ENCODE results near the gene EEF1AKMT3.
A peak's percentile ranks its signal among the peaks of the same experiment; 100 is the strongest.
"Not testable (repeated sequence)": the region's sequence is repeated elsewhere in the genome, so short reads cannot be mapped to it uniquely, and the experiment has no call there.

The EEF1AKMT3 gene

DNA sequence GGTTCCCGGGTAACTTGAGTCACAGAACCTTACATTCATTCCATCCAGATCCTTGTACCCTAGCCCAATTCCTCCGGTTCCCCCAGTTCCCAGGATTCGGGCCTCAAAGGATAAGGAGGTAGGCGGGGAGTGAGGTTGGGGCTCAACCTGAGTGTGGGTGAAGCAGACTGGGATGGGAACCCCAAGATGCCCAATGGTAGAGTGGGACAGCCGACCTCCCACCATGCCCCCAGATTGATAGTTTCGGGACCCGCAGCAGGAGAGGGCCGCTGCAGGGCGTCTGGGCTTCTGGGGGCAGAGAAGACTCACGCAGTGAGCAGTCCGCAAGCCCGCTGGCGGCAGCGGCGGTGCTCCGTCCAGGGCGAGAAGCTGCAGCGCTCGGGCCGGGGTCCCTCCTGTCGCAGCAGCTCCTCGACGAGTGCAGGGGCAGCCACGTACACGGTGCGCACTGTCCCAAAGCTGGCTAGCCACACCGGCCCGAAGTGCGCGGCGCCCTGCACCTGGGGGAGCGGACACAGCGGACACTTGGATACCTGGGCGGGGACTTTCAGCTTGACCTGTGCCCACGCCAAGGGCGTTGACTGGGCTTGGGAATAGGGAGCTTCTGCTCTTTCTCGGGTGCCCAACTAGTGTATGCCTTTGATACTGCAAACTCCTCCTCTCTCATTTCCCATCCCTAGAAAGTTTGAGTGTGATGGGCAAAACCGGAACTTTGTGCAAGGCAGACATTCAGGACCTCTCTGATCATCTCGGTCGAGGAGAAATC, 6.5 kb upstream of the EEF1AKMT3 start:
- peak; percentile 18 for DNase-seq (ENCODE audit: low spot score)

DNA sequence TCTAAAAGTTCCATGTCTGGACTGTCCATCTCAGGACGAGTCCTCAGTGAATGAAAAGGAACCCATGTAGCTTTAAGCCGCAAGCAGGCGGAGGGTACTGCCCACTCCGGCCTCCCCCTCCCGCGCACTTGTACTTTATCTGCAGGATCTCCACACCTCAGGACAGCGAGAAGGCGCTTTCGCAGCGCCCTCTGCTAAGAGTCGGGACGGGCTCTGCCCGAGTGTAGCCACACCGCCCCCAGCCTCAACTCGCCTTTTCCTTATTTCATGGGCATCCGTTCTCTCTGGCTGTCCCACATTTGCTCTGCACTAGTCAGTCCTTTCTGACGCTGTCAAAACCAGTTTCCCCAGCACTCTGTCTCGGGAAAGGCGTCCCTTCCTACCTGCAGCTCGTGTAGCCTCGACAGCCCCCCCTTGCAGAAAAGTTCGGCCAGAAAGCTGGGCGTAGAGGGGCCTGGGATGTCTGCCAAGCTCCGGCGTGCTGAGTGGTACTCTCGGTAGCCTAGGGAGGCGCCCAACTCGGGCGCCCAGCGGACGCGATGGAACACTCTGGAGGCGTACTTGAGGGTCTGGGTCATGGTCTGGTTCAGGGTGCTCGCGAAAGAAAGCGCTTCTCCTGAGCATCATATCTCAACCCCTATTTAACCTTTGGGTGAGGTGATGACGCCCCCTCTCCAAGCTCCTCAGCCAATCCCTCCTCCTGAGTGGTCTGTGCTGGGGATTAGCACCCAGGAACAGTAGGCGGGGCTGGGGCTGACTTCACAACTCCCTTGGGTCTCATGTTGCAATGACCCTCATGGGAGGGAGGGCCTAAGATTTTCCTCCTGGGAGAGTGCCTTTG, 5.7 kb upstream of the EEF1AKMT3 start, which contains the start of gene CYP27B1:
Gene CYP27B1, minus strand, starts transcription at position 615 of the 841 bp plus-strand sequence. Its CDS starts 37 bp downstream, at position 578.
- peak; percentile 63 for DNase-seq (ENCODE audit: low spot score)

DNA sequence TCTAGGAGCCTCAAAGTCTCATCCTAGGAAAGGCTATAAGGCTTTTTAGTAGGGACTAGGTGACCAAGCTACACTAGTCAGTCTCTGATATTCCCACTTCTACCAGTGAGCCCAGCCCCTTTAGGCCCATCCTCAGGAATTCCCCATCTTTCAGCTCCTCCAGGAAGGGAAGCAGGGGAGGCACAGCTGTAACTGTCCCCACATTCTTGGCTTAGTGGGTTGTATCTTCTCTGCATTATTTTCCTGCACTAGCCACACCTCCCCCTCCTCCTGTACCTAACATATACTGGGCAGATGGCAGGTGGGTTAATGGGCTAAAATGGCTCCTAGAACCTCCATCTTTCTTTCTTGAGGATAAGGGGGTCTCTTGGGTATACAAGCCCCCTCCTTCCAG, 5.1 kb upstream of the EEF1AKMT3 start:
- no peak for DNase-seq (ENCODE audit: low spot score)

DNA sequence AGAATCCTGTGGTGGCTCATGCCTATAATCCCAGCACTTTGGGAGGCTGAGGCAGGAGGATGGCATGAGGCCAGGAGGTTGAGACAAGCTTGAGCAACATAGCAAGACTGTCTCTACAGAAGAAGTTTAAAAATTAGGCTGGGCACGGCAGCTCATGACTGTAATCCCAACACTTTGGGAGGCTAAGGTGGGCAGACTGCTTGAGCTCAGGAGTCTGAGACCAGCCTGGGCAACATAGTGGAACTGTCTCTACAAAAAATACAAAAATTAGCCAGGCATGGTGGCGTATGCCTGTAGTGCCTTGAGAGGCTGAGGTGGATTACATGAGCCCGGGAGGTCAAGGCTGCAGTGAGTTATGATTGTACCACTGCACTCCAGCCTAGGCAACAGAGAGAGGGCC, 4.5 kb upstream of the EEF1AKMT3 start:
- DNase-seq (ENCODE audit: low spot score) = no peak

DNA sequence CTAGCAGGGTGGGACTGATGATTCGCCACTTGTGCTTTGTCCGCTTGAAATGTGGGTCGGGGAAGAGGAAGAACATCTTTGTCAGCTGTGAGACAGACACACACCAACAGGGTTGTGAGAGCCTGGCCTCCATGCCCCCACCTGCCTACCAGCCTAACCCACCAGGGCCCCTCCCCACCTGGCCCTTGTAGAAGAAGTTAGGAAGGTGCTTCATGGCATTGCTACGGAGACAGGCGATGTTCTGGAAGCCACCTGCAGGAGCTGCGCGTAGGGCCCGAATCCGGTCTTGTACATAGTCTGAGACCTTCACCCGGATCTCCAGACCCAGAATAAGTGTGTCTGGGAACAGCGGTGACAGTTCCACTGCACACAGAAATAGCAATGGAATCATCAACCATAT, 2.8 kb upstream of the EEF1AKMT3 start:
- no peak for DNase-seq (ENCODE audit: low spot score)

DNA sequence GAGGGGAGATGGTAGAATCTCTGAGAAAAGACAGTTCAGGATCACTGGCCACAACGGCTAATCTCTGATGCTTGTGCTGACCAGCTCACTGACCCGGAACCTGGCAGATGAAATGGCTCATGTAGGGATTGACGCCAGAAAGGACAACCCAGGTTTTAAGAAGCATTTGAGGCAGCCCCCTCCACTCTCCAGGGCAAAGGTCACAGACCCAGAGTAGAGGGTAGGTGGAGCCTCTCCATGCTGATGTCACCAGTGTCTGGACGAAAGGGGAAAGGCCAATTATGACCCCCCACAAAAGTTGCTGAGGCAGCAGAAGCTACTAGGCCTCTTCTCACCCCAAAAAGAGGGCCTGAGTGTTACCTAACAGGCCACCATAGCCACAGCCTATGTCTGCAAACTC, 1.7 kb upstream of the EEF1AKMT3 start:
- no peak for DNase-seq (ENCODE audit: low spot score)

DNA sequence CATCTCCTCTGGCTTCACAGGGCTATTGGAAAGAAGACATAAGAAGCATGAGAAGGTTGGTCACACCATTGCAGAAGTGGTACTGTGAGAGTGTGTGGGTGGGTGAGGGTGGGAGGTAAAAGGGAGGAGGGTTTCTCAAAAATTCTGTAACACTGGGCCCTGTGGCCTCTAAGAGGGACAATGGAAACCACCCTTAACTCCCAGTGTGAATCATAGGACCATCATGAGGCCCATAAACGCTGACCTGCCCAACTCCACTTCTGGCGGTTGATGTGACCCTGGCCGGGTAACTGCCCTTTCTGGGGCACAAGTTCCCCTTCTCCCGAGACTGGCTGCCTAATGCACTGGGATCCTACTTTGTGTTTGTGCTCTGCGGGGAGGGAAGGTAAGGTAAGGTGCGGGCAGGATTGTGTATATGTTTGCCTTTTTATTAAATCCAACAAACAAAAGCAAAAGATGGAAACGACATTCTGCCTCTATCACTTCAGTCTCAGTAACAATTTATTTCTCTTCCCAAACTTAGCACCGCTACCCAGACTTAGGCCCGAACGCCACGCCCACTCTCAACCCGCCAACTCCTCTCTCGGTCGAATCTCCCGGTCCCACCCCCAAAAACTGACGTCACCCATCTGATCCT, 1.1 kb upstream of the EEF1AKMT3 start:
- DNase-seq (ENCODE audit: low spot score) = peak; percentile 91

DNA sequence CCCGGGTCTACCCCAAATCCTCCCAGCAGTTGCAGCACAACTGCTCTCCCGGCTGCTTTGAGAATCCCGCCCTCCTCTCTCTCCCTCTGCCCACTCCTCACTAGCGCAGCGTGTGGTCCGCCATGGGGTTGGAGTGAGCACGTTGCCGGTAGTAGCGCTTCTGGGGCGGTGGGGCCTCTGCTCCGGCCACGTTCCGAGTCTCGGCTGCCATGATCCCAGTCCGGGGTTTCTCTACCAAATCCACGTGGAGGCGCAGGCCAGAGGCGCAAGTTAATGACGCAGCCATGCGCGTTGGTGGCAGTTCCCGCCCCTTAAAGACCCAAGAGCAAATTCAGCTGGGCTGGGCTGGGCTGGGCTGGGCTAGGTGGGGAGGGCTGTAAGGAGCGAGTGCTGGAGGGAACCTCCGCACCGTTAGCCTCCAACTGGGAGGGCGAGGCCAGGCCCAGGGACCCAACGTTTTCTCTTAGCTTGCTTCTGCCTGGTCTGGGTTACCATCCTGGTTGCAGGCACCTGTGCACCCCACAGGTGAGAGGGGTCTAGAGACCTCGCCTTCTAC, 463 bp upstream of the EEF1AKMT3 start, which contains the start of gene METTL1:
Gene METTL1, minus strand, starts transcription at position 233 of the 556 bp plus-strand sequence. Its CDS starts 22 bp downstream, at position 211.
- DNase-seq (ENCODE audit: low spot score) = peak; percentile 92

DNA sequence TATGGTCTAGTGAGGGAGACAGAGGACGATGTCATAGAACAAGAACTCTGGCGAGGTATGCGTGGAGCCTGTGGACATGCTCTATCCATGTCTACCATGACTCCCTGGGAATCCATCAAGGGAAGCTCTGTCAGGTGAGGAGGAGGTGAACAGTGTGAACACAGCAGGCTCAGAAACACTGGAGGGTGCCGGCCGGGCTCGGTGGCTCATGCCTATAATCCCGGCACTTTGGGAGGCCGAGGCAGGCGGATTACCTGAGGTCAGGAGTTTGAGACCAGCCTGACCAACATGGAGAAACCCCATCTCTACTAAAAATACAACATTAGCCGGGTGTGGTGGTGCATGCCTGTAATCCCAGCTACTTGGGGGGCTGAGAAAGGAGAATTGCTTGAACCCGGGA, 2.2 kb downstream of the EEF1AKMT3 start:
- not testable (repeated sequence) for DNase-seq (ENCODE audit: low spot score)

DNA sequence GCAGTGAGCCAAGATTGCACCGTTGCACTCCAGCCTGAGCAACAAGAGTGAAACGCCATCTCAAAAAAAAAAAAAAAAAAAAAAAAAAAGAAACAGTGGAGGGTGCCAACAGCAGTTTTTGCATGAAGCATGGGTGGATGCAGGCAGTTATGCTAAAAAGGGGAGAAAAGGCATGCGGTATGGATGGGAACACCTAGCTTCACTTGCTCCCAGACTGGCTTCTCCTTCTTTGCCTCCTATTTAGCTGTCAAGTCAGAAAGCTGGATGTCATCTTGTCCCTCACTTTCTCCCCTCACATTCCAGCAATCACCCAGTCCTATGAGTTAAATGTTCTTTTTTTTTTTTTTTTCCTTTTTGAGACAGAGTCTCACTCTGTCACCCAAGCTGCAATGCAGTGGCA, 2.6 kb downstream of the EEF1AKMT3 start:
- no peak for DNase-seq (ENCODE audit: low spot score)

DNA sequence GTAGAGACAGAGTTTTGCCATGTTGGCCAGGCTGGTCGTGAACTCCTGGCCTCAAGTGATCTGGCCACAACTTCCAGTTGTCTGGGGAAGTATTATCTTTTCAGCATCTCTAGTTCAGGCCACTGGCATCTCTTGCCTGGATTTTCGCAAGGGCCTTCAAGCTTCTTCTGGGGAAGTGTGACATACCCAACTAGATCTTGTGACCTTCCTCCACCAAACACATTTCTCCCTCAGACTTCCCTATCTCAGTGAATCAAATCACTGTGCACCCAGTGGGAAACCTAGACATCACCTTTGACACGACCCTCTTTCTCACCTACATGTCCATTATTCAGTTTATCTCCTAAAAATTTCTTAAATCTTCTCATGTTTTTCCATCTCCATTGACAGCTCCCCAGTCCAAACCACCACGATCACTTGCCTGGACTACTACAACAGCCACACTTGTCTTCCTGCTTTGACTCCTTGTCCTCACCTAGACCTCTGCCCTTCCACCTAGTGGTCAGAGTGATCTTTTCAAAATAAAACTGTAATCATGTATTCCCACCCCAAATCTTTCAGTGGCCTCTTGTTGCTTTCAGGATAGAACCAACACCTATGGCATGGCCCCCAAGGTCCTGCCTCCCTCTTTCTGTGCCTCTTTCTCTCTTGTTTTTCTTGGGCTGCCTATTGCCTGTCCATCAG, 3.3 kb downstream of the EEF1AKMT3 start:
- DNase-seq (ENCODE audit: low spot score) = peak; percentile 18

DNA sequence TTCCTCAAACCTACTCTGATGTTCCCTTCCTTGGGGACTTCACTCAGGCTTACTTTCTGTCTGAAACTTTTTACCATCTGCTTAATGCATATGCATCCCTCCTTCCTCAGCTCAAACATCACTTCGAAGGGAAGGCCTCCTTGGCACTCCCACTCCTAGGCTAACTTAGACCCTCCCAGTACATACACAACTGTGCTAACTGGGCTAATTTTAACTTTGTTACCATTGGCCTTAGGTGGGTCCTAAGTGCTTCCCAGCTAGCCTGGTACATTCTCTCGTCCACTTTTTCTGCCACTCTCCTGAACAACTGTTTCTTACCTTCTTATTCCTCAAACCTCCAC, 3.8 kb downstream of the EEF1AKMT3 start:
- no peak for DNase-seq (ENCODE audit: low spot score)

DNA sequence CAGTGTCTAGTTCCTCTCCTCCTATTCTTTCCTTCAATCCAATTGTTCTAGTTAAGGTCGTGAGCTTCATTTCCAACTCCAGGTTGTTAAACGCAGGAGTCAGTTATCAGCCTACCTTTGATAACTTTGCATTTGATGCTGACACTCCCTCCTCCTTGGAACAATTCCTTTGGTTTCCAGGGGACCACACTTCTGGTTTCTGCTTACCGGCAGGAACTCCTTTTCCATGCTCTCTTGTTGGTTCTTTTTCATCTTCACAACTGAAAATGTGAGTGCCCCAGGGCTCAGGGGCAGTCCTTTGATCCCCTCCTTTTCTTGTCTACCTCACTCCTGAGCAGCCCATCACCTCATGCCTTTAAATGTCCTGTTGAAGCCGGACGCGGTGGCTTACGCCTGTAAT, 5.0 kb downstream of the EEF1AKMT3 start:
- DNase-seq (ENCODE audit: low spot score) = no peak

DNA sequence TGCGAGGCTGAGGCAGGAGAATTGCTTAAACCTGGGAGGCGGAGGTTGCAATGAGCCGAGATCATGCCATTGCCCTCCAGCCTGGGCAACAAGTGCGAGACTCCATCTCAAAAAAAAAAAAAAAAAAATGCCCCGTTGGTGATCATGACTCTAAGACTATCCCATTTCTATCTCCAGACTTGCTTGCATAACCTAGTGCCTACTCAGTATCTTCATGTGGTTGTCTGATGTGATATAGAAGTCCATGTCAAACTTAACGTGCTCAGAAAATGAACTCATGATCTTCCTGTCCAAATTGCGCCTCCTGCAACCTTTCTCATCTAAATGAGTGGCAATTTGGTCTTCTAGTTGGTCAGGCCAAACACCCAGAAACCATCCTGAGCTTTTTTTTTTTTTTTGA, 5.5 kb downstream of the EEF1AKMT3 start:
- no peak for DNase-seq (ENCODE audit: low spot score)

DNA sequence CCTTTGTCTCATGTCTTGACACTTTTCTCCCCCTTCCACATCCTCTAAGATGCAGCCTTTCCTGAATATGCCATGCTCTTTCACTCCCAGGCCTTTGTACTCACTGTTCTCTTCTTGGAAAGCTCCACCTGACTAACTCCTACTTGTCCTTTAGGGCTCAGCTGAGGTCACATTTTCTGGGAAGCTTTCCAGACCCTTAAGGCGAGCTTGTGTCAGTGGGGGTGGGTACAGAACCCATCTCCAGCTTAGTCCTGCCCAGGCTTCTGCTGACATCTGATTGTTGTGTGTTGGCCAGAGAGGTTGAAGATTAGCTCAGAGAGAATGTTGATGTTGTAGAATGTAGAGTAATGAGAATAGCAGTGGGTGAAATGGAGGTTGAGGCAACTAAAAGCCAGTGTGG, 7.3 kb downstream of the EEF1AKMT3 start:
- DNase-seq (ENCODE audit: low spot score) = no peak

DNA sequence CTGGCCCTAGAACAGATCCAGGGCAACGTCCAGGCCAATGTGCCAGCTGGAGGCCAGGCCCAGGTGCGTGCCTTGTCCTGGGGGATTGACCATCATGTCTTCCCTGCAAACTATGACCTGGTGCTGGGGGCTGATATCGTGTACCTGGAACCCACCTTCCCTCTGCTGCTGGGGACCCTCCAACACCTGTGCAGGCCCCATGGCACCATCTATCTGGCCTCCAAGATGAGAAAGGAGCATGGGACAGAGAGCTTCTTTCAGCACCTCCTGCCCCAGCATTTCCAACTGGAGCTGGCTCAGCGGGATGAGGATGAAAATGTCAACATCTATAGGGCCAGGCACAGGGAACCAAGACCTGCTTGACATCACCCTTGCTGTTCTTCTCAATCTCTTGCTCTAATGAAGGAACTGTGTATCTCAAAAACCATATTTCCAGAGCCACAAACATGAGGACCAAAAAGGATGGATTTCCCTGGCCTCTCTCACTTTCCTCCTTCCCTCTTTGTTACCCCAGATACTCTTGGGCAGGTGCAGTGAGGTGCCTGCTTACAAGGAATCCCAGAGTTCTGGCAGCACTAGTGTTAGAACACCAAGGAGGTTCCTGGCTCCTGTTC, 8.0 kb downstream of the EEF1AKMT3 start:
- no peak for DNase-seq (ENCODE audit: low spot score)

DNA sequence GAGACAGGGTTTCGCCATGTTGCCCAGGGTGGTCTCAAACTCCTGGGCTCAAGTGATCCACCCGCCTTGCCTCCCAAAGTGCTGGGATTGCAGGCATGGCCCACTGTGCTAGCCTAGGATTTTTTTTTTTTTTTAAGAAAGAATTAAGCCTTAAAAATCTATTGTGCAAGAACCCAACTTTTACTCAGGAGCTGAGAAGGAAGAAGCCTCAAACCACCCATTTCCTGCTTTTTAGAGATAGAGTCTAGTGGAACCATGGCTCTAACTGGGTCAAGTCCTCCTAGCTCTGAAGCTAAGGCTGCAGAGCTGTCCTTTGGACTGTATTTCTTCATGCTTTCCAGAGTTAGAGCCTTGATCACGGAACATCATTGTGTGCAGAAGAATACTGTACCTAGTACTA, 8.8 kb downstream of the EEF1AKMT3 start:
- DNase-seq (ENCODE audit: low spot score) = no peak

DNA sequence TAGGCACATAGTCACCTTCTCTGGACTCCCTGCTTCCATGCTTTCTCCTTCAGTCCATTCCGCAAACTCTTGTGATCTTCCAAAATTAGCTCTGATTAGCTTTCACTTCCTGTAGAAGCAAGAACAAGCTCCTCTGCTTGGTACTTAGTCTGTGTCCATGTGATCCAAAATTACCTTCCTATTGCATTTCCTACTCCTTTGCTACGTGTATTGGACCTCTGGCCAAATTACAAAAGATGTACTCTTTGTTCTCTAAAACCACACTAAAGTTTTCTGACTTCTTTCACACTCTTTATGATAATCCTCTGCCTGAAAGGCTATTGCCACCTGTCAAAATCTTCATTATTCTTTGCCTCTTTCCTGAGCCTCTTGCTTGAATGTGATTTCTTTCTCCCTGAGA, 9.4 kb downstream of the EEF1AKMT3 start:
- no peak for DNase-seq (ENCODE audit: low spot score)

DNA sequence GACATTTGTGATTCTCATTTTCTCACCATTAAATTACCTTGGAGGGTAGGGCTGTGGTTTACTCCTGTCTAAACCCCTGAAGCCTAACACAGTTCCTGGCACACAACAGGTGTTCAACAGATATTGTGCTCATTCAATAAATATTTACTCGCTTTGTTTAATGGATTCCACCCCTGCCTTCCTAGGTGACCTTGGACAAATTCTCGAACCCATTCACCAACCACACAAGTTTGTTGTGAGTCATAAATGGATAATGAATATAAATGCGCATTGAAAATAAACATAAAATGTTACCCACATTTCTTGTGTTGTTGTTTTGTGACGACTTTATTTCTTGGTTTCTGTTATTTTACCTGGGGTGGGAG, 9.8 kb downstream of the EEF1AKMT3 start:
- no peak for DNase-seq (ENCODE audit: low spot score)

DNA sequence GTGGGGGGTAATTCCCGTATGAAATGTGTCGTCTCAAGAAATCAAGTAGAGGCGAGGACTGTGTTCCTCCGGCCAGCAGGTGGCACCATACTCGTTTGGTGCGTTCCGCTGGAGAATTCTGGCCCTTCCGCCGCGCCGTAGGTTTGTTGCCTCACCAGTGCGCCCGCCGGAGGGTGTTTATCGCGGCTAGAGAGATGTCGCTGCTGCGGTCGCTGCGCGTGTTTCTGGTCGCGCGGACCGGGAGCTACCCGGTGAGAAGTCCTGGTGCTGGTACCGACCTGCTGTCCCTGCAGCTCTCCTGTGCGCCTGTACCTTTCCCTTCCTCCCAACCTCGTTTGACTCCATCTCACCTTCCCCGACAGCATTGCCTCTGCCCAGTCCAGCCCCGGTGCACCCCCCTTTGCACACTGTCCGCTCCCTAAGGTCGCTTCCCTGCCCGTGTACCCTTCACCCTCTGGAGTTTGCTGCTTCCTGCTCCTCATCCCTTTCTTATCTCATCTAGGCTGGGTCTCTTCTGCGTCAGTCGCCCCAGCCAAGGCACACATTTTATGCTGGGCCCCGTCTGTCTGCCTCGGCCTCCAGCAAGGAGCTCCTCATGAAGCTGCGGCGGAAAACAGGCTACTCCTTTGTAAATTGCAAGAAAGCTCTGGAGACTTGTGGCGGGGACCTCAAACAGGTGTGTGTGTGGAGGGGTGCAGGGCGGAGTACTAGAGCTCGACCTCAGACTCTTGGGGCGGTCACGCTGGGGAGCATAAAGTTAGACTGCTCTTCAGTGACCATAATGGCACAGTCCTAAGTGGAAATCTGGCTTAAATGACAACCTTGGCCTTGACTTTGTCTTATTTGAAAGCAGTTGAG, 10.4 kb downstream of the EEF1AKMT3 start, which contains the start of gene TSFM:
Gene TSFM, plus strand, starts transcription at position 180 of the 858 bp plus-strand sequence. Its CDS starts 15 bp downstream, at position 195.
- peak; percentile 90 for DNase-seq (ENCODE audit: low spot score)
